K562 (cell line): ENCODE data around the gene C17orf113. TPM values are rescaled to one million over a fixed set of nuclear protein-coding genes. Genes with fewer than 3 reads are reported as not detected.
A peak's percentile ranks its signal among the peaks of the same experiment; 100 is the strongest.

Experiments
- ATAC-seq: fragments of 200-7000 bp; cut with Tn5 transposase; 3 replicates; pipeline ENCODE4 v1.9.1; 2020; ENCODE audit warnings: moderate library complexity
- BruUV-seq: library from RNA; stranded (reverse); fragments of 400-500 nt; replicated peaks from 2 replicates; lab custom pipeline; 2021; lab: Mats Ljungman, UMichigan
- CTCF ChIA-PET: fragments of 300-600 bp; formaldehyde crosslinking; extraction: SDS; loops from one replicate; lab custom pipeline; 2021; ENCODE audit warnings: low intra/inter-chr PET ratio; lab: Yijun Ruan, JAX
- POLR2A ChIA-PET: fragments of 300-600, 350-650 bp; sonication (Branson Sonifier 250); formaldehyde crosslinking; extraction: SDS; loops from one replicate; lab custom pipeline; 2021; ENCODE audit warnings: antibody characterized with exemption, inconsistent platforms; lab: Yijun Ruan, JAX
- DNase-seq, 4 experiments: peaks; one replicate each; pipeline versions ENCODE4 v3.0.0 to v3.0.0-alpha.2; 2011 to 2018; ENCODE audit warnings: low spot score in 3 of 4, mixed read lengths in 3 of 4; ENCODE audit errors: extremely low read depth in 1 of 4
- FAIRE-seq: peaks from 2 replicates; lab custom pipeline; 2011; peaks lifted over from hg19 to GRCh38; lab: Jason Lieb, UNC
- H2AFZ ChIP-seq: 2 replicates; pipeline ENCODE4 v1.6.0; 2011; ENCODE audit warnings: low read depth, low read length, control low read depth, inconsistent platforms
- H3K27ac ChIP-seq: fragments of 200-600 bp; 3 replicates; pipeline ENCODE4 v1.8.0; 2011; ENCODE audit warnings: low read depth, mild to moderate bottlenecking, control low read depth, inconsistent platforms, low read length, moderate library complexity, mixed read lengths; ENCODE audit errors: extremely low read depth
- H3K27me3 ChIP-seq, 2 experiments: fragments of 300-600 bp in 1 of 2; 2 replicates in 1 of 2; 3 replicates in 1 of 2; pipeline versions ENCODE4 v1.6.0 to v1.8.0; 2011; ENCODE audit warnings: inconsistent platforms in 2 of 2, low read length in 2 of 2, mild to moderate bottlenecking in 1 of 2, mixed read lengths in 1 of 2, moderate library complexity in 1 of 2; ENCODE audit not compliant: control insufficient read depth in 2 of 2, insufficient read depth in 2 of 2
- H3K36me3 ChIP-seq: fragments of 300-600 bp; 3 replicates; pipeline ENCODE4 v1.8.0; 2011; ENCODE audit warnings: mild to moderate bottlenecking, low read length, inconsistent platforms; ENCODE audit not compliant: control insufficient read depth, insufficient read depth
- H3K4me1 ChIP-seq, 2 experiments: fragments of 200-600 bp in 1 of 2; replicated peaks in 1 of 2; 2 replicates in 1 of 2; 3 replicates in 1 of 2; pipeline versions ENCODE4 v1.5.1 to v1.8.0; 2011; ENCODE audit warnings: inconsistent platforms in 2 of 2, low read length in 2 of 2, mild to moderate bottlenecking in 1 of 2, mixed read lengths in 1 of 2, moderate library complexity in 1 of 2; ENCODE audit not compliant: control insufficient read depth in 2 of 2, insufficient read depth in 2 of 2
- H3K4me2 ChIP-seq: 2 replicates; pipeline ENCODE4 v1.6.1; 2011; ENCODE audit warnings: low read length, control low read depth, inconsistent platforms, mixed read lengths; ENCODE audit not compliant: insufficient read depth
- H3K4me3 ChIP-seq: fragments of 200-600 bp; sonication (generic), shearing (Covaris generic); 2 replicates; pipeline ENCODE4 v1.5.1; 2016; ENCODE audit warnings: control low read depth, inconsistent platforms
- H3K79me2 ChIP-seq: fragments of 200-600 bp; 3 replicates; pipeline ENCODE4 v1.8.0; 2011; ENCODE audit warnings: low read length, inconsistent platforms; ENCODE audit not compliant: control insufficient read depth, insufficient read depth
- H3K9ac ChIP-seq, 2 experiments: 2 replicates each; pipeline versions ENCODE4 v1.6.0 to v1.6.1; 2011; ENCODE audit warnings: low read depth in 2 of 2, low read length in 2 of 2, control low read depth in 1 of 2, inconsistent platforms in 1 of 2, mild to moderate bottlenecking in 1 of 2, mixed read lengths in 1 of 2; ENCODE audit not compliant: insufficient read depth in 1 of 2
- H3K9me1 ChIP-seq: one replicate; pipeline ENCODE4 v1.6.0; 2011; ENCODE audit warnings: inconsistent platforms, mild to moderate bottlenecking, low read length, moderate library complexity; ENCODE audit not compliant: control insufficient read depth, insufficient read depth
- H3K9me3 ChIP-seq: replicated peaks from 2 replicates; pipeline ENCODE4 v1.5.1; 2011; ENCODE audit warnings: low read depth, low read length, inconsistent platforms; ENCODE audit not compliant: control insufficient read depth, insufficient read depth
- H4K20me1 ChIP-seq: replicated peaks from 2 replicates; pipeline ENCODE4 v1.6.1; 2011; ENCODE audit warnings: low read length, inconsistent platforms, mixed read lengths; ENCODE audit not compliant: control insufficient read depth, insufficient read depth
- BCOR ChIP-seq: fragments of 450-650 bp; IDR thresholded peaks from 2 replicates; pipeline ENCODE4 v1.6.1; 2016
- HNRNPLL ChIP-seq: fragments of 200-400 bp; formaldehyde crosslinking; IDR thresholded peaks from 2 replicates; pipeline ENCODE4 v1.6.1; 2017; ENCODE audit warnings: low read length, low read depth, mild to moderate bottlenecking; ENCODE audit not compliant: poor library complexity, severe bottlenecking
- RBM25 ChIP-seq: fragments of 200-400 bp; formaldehyde crosslinking; IDR thresholded peaks from 2 replicates; pipeline ENCODE4 v1.6.1; 2018; ENCODE audit warnings: low read length, low read depth, moderate library complexity; ENCODE audit not compliant: severe bottlenecking
- WGBS: fragments of 100-300 bp; shearing (Covaris generic); methylation state at CpG from one replicate; pipeline ENCODE4 v1.1.6; 2016; ENCODE audit warnings: low coverage, mixed read lengths; ENCODE audit not compliant: insufficient coverage; ENCODE audit errors: missing lambda C conversion rate; 5-methylcytosine and 5-hydroxymethylcytosine counted together
- in situ Hi-C: fragments of 300-500 bp; cut with MboI; formaldehyde crosslinking; loops from 4 replicates; pipeline ENCODE4 v1.15.0; 2018; ENCODE audit warnings: inconsistent platforms, mixed read lengths
- intact Hi-C: fragments of 100-400 bp; cut with micrococcal nuclease; formaldehyde crosslinking; loops from 2 replicates; pipeline ENCODE4 v1.14.2; 2022
- polyA plus RNA-seq, 8 experiments: library from polyadenylated mRNA; depleted of rRNA in 4 of 8; stranded (reverse) in 5 of 8; unstranded in 3 of 8; fragments of >200 nt; fragmentation: Nextera tagmentation in 2 of 8; fragmentation: Illumina TruSeq in 1 of 8; extraction: Ambion mirVana in 2 of 8; extraction: Trizol in 1 of 8; gene quantifications; 2 replicates each; pipeline versions ENCODE4 v1.2.1 to v1.2.3, GENCODE V29; 2011 to 2014; ENCODE audit warnings: inconsistent platforms in 1 of 8, missing spikeins in 1 of 8
- total RNA-seq, 7 experiments: library from RNA; depleted of rRNA in 6 of 7; stranded (reverse); fragments of >200 nt in 6 of 7; fragmentation: Illumina TruSeq in 2 of 7; extraction: Trizol in 2 of 7; gene quantifications; 2 replicates each; pipeline versions ENCODE4 v1.2.1 to v1.2.3, GENCODE V29; 2011 to 2021; ENCODE audit warnings: low replicate concordance in 1 of 7

Gene C17orf113
- total and polyA plus RNA-seq, 9 of the 15 experiments (the other 6 are each of a cell fraction or from before 2014, with no cell fraction given): 0.10 to 1.2 (median 0.31) TPM

DNA sequence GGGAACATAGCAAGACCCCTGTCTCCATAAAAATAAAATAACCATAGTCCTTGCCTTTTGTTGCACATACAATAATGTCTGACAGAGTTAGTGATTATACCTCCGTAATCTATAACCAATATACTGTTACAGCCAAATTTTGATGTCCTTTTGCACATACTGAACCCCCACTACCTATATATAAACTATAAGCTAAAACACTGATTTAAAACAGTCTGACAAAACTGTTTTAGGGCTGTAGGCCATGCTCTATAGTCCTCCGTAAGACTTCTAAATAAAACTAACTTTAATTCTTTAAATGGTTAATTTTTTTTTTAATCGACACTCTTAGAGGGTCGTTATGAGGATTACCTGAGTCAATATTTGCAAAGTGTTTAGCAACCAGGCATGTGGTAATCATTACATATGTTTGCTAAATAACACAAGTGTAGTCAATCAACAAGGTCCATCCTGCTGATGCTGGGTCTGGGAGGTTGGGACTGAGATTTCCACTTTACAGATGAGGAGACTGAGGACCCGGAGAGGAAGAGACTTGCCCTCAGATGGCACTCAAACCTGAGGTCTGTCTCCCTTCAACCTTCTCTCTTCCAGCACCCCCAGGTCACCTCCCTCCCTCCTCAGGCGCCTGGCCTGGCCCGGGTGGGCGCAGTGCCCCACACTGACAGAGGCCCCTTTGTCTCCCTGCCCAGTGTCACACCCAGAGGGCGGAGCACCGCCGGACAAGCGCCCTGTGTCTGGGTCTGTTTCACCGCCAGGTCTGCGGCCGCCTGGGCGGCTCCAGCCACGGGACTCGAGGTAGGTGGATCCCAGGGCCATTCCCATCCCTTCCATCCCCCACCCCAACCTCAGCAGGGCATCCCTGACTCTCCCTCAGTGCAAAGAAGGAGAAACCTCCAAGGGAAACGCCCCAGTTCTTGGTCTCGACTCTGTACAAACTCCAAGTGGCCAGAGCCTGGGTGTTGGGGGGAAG, 37.6 kb upstream of the C17orf113 start:
- H3K4me3 ChIP-seq: no peak overlapping the region
- DNase-seq (no peak), FAIRE-seq (peak; percentile 59), ATAC-seq (no peak)
- BruUV-seq: no TSS peak
- H3K27ac ChIP-seq: no peak overlapping the region
- no peaks in the 10 kb centered on the region for H4K20me1 ChIP-seq
- H3K4me1 ChIP-seq: peaks cover 17 to 23% of the 10 kb centered on the region in 2 experiments
- H3K36me3 ChIP-seq: no peaks in the 10 kb centered on the region
- no peaks in the 10 kb centered on the region for H3K79me2 ChIP-seq
- TF ChIP-seq BCOR: 0 out of 2 replicates have a peak, but pooled peaks have one; percentile 25
- TF ChIP-seq RBM25: peak; percentile 54
- no peak for TF ChIP-seq HNRNPLL
- no peak overlapping the region for H2AFZ ChIP-seq
- POLR2A ChIA-PET: interaction anchor here (0.6 to 0.9 kb wide), 3 partner anchors 9 to 406 kb away, joined by 3 to 4 read pairs (median 3); no protein-coding TSS in a partner anchor
- in situ Hi-C loops (no loop called here), intact Hi-C loops (no loop called here)
- CTCF ChIA-PET: no interaction called here
- peak overlapping the region in 1 of 2 experiments; percentile 55; a peak in 1 of 4 replicates for H3K9ac ChIP-seq
- no peaks in the 10 kb centered on the region for H3K9me3 ChIP-seq
- H3K4me2 ChIP-seq: no peak overlapping the region
- H3K9me1 ChIP-seq: no peaks in the 10 kb centered on the region
- WGBS: 23% methylated on average over 14 of the region's 20 CpGs
- H3K27me3 ChIP-seq: peaks cover 0 to 9% of the 10 kb centered on the region in 2 experiments; a peak in 1 of 5 replicates
